Activated CD4-positive, alpha-beta T cell treated with anti-CD3 and anti-CD28 coated beads, Interleukin-2, amount 10 ng/mL, durations not matched to agents 7 days and 5 days (primary cell): Measurements from ENCODE around the gene SLC29A3. TPM values are rescaled to one million over a fixed set of nuclear protein-coding genes. Genes with fewer than 3 reads are reported as not detected.
"Not testable (repeated sequence)": the region's sequence is repeated elsewhere in the genome, so short reads cannot be mapped to it uniquely, and the experiment has no call there.

Experiments
- CTCF ChIA-PET: fragments of 350-600 bp; sonication (Branson Sonifier 250); formaldehyde crosslinking; loops from one replicate; lab custom pipeline; 2021; ENCODE audit warnings: antibody characterized with exemption; lab: Charles Lee
- POLR2A ChIA-PET: fragments of 350-600 bp; sonication (Branson Sonifier 250); formaldehyde crosslinking; loops from one replicate; lab custom pipeline; 2021; ENCODE audit warnings: antibody characterized with exemption; lab: Charles Lee
- DNase-seq: peaks from one replicate; pipeline ENCODE4 v3.0.0-alpha.2; 2020
- H3K27ac Mint-ChIP-seq: one replicate; pipeline ENCODE4 v1.8.0; 2021; ENCODE audit warnings: mild to moderate bottlenecking, moderate library complexity, mixed read lengths
- H3K27me3 Mint-ChIP-seq: one replicate; pipeline ENCODE4 v1.8.0; 2021; ENCODE audit warnings: mixed read lengths
- H3K36me3 Mint-ChIP-seq: one replicate; pipeline ENCODE4 v1.8.0; 2021; ENCODE audit warnings: low read depth, mixed read lengths
- H3K4me1 Mint-ChIP-seq: one replicate; pipeline ENCODE4 v1.8.0; 2021; ENCODE audit warnings: mixed read lengths
- H3K4me3 Mint-ChIP-seq: one replicate; pipeline ENCODE4 v1.8.0; 2021; ENCODE audit warnings: mild to moderate bottlenecking, moderate library complexity, mixed read lengths
- H3K9me3 Mint-ChIP-seq: one replicate; pipeline ENCODE4 v1.8.0; 2021; ENCODE audit warnings: mixed read lengths
- total RNA-seq, 2 experiments: library from RNA; stranded (reverse); gene quantifications; one replicate each; pipeline ENCODE4 v1.2.3, GENCODE V29; 2021

The SLC29A3 gene
- total RNA-seq, 2 experiments from 2014 or later, result 2.4 to 3.4 TPM

GRCh38 chr10:71296811-71297210, 22.2 kb upstream of the SLC29A3 start:
- POLR2A ChIA-PET, H3K4me1 Mint-ChIP-seq, H3K36me3 Mint-ChIP-seq, H3K27me3 Mint-ChIP-seq, H3K4me3 Mint-ChIP-seq, DNase-seq, H3K9me3 Mint-ChIP-seq, H3K27ac Mint-ChIP-seq: not testable (repeated sequence)
- CTCF ChIA-PET, result interaction anchor here (1.0 to 1.7 kb wide), 2 partner anchors 12 to 13 kb away, joined by 3 to 5 read pairs; no protein-coding TSS in a partner anchor

- POLR2A ChIA-PET, result no interaction called here
- H3K27me3 Mint-ChIP-seq, result peaks cover 5% of the 10 kb centered on the region
- DNase-seq, result no peak
- H3K9me3 Mint-ChIP-seq, result no peaks in the 10 kb centered on the region
- H3K27ac Mint-ChIP-seq, result no peak overlapping the region
- CTCF ChIA-PET, result interaction anchor here (1.7 kb wide), 1 partner anchor 12 kb away, joined by 5 read pairs; no protein-coding TSS in a partner anchor
- H3K4me3 Mint-ChIP-seq, result no peak overlapping the region
- H3K36me3 Mint-ChIP-seq, result no peaks in the 10 kb centered on the region
- H3K4me1 Mint-ChIP-seq, result peaks cover 6% of the 10 kb centered on the region
Measured at GRCh38 chr10:71297343-71297742, 21.7 kb upstream of the SLC29A3 start.

- Mint-ChIP-seq H3K36me3 (no peaks in the 10 kb centered on the region), H3K27ac (no peak overlapping the region), H3K27me3 (peaks cover 5% of the 10 kb centered on the region), H3K4me3 (no peak overlapping the region), H3K4me1 (peaks cover 6% of the 10 kb centered on the region), H3K9me3 (no peaks in the 10 kb centered on the region)
- ChIA-PET POLR2A (no interaction called here), CTCF (no interaction called here)
- DNase-seq, result no peak
Measured at GRCh38 chr10:71299071-71299785, 19.8 kb upstream of the SLC29A3 start.

- no peak overlapping the region for H3K27ac Mint-ChIP-seq
- no peaks in the 10 kb centered on the region for H3K9me3 Mint-ChIP-seq
- CTCF ChIA-PET, result interaction anchor here (0.6 kb wide), 1 partner anchor 387 kb away, joined by 3 read pairs; no protein-coding TSS in a partner anchor
- no peak for DNase-seq
- POLR2A ChIA-PET, result no interaction called here
- no peak overlapping the region for H3K4me3 Mint-ChIP-seq
- H3K36me3 Mint-ChIP-seq, result no peaks in the 10 kb centered on the region
- H3K4me1 Mint-ChIP-seq, result peaks cover 6% of the 10 kb centered on the region
- peaks cover 5% of the 10 kb centered on the region for H3K27me3 Mint-ChIP-seq
Measured at GRCh38 chr10:71300555-71301370, 18.3 kb upstream of the SLC29A3 start.

- POLR2A ChIA-PET, result no interaction called here
- peaks cover 6% of the 10 kb centered on the region for H3K4me1 Mint-ChIP-seq
- CTCF ChIA-PET, result interaction anchor here (0.6 to 1.4 kb wide), 2 partner anchors 269 to 388 kb away, joined by 3 to 4 read pairs; no protein-coding TSS in a partner anchor
Measured at GRCh38 chr10:71301371-71301916, 17.6 kb upstream of the SLC29A3 start.

GRCh38 chr10:71302451-71302850, 16.6 kb upstream of the SLC29A3 start:
- Mint-ChIP-seq H3K4me1 (peaks cover 6% of the 10 kb centered on the region), H3K36me3 (no peaks in the 10 kb centered on the region), H3K27me3 (peaks cover 5% of the 10 kb centered on the region), H3K4me3 (no peak overlapping the region), H3K27ac (no peak overlapping the region), H3K9me3 (no peaks in the 10 kb centered on the region)
- ChIA-PET POLR2A (no interaction called here), CTCF (interaction anchor here (1.1 to 1.4 kb wide), 2 partner anchors 9 to 268 kb away, joined by 3 to 4 read pairs; no protein-coding TSS in a partner anchor)
- no peak for DNase-seq

More at GRCh38 chr10:71301371-71301916, 17.6 kb upstream of the SLC29A3 start:
- no peaks in the 10 kb centered on the region for H3K9me3 Mint-ChIP-seq
- no peaks in the 10 kb centered on the region for H3K36me3 Mint-ChIP-seq
- no peak overlapping the region for H3K27ac Mint-ChIP-seq
- DNase-seq, result no peak
- H3K27me3 Mint-ChIP-seq, result peaks cover 5% of the 10 kb centered on the region
- H3K4me3 Mint-ChIP-seq, result no peak overlapping the region

GRCh38 chr10:71302874-71303568, 16.0 kb upstream of the SLC29A3 start:
- H3K27ac Mint-ChIP-seq, result no peak overlapping the region
- H3K27me3 Mint-ChIP-seq, result peaks cover 5% of the 10 kb centered on the region
- peaks cover 6% of the 10 kb centered on the region for H3K4me1 Mint-ChIP-seq
- no peak overlapping the region for H3K4me3 Mint-ChIP-seq
- peak; percentile 32 for DNase-seq
- H3K36me3 Mint-ChIP-seq, result no peaks in the 10 kb centered on the region
- ChIA-PET CTCF (interaction anchor here (1.1 kb wide), 1 partner anchor 10 kb away, joined by 3 read pairs; no protein-coding TSS in a partner anchor), POLR2A (no interaction called here)
- H3K9me3 Mint-ChIP-seq, result no peaks in the 10 kb centered on the region

- CTCF ChIA-PET, result no interaction called here
- Mint-ChIP-seq H3K9me3 (no peaks in the 10 kb centered on the region), H3K4me3 (no peak overlapping the region), H3K27ac (no peak overlapping the region), H3K36me3 (no peaks in the 10 kb centered on the region), H3K4me1 (peaks cover 6% of the 10 kb centered on the region), H3K27me3 (peaks cover 5% of the 10 kb centered on the region)
- POLR2A ChIA-PET, result no interaction called here
- no peak for DNase-seq
Measured at GRCh38 chr10:71303569-71303907, 15.5 kb upstream of the SLC29A3 start.

- H3K9me3 Mint-ChIP-seq, result no peaks in the 10 kb centered on the region
- no peak overlapping the region for H3K4me3 Mint-ChIP-seq
- H3K4me1 Mint-ChIP-seq, result peaks cover under 1% of the 10 kb centered on the region
- DNase-seq, result no peak
- no peaks in the 10 kb centered on the region for H3K27me3 Mint-ChIP-seq
- H3K36me3 Mint-ChIP-seq, result no peaks in the 10 kb centered on the region
- no peak overlapping the region for H3K27ac Mint-ChIP-seq
- ChIA-PET POLR2A (no interaction called here), CTCF (interaction anchor here (0.5 to 0.6 kb wide), 2 partner anchors 55 to 73 kb away, joined by 3 read pairs; no protein-coding TSS in a partner anchor)
Measured at GRCh38 chr10:71304914-71305313, 14.1 kb upstream of the SLC29A3 start.

GRCh38 chr10:71306979-71307378, 12.1 kb upstream of the SLC29A3 start:
- CTCF ChIA-PET, result interaction anchor here (0.5 kb wide), 1 partner anchor 1283 kb away, joined by 3 read pairs; no protein-coding TSS in a partner anchor
- POLR2A ChIA-PET, result no interaction called here
- Mint-ChIP-seq H3K4me3 (no peak overlapping the region), H3K27me3 (no peaks in the 10 kb centered on the region), H3K27ac (no peak overlapping the region), H3K4me1 (no peaks in the 10 kb centered on the region), H3K9me3 (no peaks in the 10 kb centered on the region), H3K36me3 (no peaks in the 10 kb centered on the region)
- no peak for DNase-seq

- Mint-ChIP-seq H3K27me3 (peaks cover under 1% of the 10 kb centered on the region), H3K4me1 (no peaks in the 10 kb centered on the region)
- CTCF ChIA-PET, result no interaction called here
Measured at GRCh38 chr10:71307469-71308085, 11.5 kb upstream of the SLC29A3 start.

GRCh38 chr10:71308244-71308643, 10.8 kb upstream of the SLC29A3 start:
- Mint-ChIP-seq H3K36me3 (no peaks in the 10 kb centered on the region), H3K27me3 (peaks cover 2% of the 10 kb centered on the region), H3K4me1 (no peaks in the 10 kb centered on the region), H3K27ac (no peak overlapping the region), H3K9me3 (no peaks in the 10 kb centered on the region), H3K4me3 (no peak overlapping the region)
- CTCF ChIA-PET, result no interaction called here
- POLR2A ChIA-PET, result no interaction called here
- DNase-seq, result no peak

More at GRCh38 chr10:71307469-71308085, 11.5 kb upstream of the SLC29A3 start:
- Mint-ChIP-seq H3K9me3 (no peaks in the 10 kb centered on the region), H3K27ac (no peak overlapping the region), H3K4me3 (no peak overlapping the region), H3K36me3 (no peaks in the 10 kb centered on the region)
- POLR2A ChIA-PET, result no interaction called here
- no peak for DNase-seq
